Endothelial cell of hepatic sinusoid (primary cell): Measurements from ENCODE around the gene MDM1.

ENCODE experiments used
- in situ Hi-C: cut with HindIII; loops from 2 replicates; pipeline ENCODE4 v1.10.0; 2017; ENCODE audit warnings: low sequenced_read_pairs

MDM1 gene

DNA sequence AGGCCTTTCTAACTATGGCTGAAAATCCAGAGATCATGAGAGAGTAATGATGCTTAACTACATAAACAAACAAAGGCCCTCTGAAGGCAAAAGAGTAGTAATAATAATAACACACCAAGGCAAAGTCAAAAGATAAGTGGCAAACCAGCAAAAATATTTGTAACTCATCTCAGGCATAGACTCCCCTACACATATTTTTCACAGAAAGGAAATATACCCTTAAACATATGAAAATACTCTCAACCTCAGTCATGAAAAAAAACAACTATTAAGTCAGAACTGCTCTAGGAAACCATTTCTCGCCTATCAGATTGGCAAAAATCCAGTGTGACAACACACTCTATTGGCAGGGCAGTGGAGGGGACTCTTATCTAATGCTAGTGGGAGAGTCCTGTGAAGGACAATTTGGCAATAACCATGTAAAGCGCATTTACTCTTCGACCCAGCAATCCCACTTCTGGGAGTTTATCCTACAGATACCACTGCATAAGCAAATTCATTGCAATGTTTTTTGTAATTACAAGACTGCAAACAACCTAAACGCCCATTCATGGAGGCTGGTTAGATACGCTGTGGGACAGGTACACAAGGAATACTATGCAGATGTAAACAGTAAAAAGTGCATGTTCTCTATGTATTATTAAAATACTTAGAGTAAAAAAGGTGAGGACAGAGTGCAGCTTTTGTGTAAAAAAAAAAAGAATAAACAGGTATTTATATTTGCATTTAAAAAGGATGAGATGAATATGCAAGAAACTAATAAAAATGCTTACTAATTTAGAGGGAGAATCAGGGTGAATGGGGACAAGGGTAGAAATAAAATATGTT is 52.7 kb downstream of the MDM1 start:
- in situ Hi-C loops: no loop called here

DNA sequence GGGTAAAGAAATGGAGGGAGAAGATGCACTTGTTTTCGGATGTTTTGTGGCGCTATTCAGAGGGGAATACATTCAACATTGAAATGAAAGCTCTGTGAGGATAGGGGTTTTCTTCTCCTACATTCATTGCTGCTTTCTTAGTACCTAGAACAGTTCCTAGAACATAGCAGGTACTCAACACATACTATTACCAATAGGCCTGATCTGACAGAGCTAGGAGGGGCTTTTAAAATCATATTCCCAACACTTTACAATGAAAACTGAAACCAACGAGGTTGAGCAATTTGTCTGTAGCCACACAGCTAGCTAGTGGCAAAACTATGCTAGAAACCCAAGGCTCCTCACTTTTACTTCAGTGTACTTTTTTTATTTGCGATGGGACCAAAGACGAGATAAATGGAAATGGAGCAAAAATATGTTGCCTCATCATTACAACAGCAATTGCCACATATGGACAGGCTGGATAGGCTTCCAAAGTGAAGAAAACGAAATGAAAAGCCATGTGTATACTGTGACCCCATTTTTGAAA is 55.7 kb downstream of the MDM1 start:
- in situ Hi-C loops: no loop called here

- in situ Hi-C loops: no loop called here
Observed at GRCh38 chr12:68272732-68273131, 59.4 kb downstream of the MDM1 start.

- in situ Hi-C loops: no loop called here
Observed at GRCh38 chr12:68271346-68271745, 60.8 kb downstream of the MDM1 start.

- in situ Hi-C loops: no loop called here
Observed at GRCh38 chr12:68270358-68270757, 61.8 kb downstream of the MDM1 start.

GRCh38 chr12:68269779-68270178 is 62.4 kb downstream of the MDM1 start:
- in situ Hi-C loops: no loop called here

DNA sequence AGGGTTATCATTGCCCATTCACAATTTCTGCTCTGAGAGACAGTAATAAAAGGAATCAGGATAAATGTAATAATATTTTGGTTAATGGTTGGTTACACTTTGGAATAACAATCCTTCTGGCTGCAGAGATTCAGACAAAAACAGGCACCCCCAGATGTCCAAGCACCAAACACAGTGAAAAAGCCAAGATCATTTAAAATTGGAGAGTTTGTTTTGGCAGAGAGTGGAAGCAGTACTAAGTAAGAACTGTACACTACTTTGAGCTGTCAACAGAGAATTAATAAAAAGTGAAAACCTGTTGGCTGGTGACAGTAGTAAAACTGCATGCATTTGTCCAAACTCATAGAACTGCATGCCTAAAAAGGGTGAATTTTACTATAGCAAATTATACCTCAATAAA is 63.2 kb downstream of the MDM1 start:
- in situ Hi-C loops: no loop called here

DNA sequence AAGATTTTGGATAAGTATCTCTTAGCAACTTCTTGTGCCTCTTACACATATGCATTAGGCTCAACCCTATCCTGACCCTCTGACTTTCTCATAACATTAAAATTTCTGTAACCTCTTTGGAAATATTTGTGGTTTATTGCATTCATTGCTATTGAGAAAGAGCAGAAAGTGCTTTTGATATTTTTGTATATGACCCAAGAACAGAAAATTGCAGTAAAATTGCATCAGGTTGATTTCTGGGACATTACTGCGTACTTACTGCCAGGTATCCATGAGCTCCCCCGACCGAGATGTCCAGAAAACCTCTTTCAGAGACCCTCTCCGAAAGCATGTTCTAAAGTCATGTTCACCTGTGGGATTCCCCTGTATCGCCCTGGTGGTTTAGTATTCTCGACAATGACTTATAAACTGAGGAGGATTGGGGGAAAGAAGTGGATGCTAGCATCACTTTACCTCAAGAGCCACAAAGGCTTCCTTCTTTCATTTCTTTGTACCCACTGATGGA is 64.2 kb downstream of the MDM1 start:
- in situ Hi-C loops: no loop called here

DNA sequence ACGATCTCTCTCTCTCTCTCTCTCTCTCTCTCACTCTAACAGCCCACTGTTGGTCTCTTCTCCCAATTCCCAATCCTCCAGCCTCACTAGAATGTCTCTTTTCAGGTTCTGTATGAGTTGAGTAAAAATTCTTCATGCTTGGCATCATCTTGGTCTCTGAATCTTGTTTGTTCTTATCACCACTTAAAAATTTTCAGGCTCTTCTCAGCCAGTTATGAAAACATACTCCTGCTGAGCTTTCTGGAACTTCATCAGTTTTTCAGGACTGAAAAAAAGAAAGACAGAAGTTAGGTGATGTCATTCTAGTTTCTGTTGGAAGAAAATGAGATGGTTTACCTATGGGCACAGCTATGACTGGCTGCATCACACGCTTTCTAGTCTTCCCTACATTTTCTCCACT is 67.3 kb downstream of the MDM1 start:
- in situ Hi-C loops: no loop called here

GRCh38 chr12:68264158-68264855 is 67.9 kb downstream of the MDM1 start:
- in situ Hi-C loops: no loop called here

DNA sequence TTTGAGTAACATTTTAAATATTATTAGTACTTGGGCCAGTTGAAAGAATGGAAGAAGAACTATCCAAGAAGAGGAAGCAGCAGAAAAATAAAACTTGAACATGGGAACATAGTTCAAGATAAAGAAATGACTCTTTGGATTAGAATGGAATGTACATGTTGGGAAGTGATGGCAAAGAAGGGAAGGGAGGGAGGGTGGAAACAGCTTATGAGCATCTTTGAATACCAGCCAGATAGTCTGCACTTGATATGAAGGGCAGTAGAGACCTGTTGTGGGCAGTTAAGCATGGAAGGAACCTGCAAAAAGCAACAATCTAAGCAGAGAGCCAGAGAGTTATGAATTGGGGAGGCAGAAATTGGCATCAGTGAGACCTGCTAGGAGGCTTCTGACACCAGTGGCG is 68.8 kb downstream of the MDM1 start:
- in situ Hi-C loops: no loop called here

- in situ Hi-C loops: no loop called here
Observed at GRCh38 chr12:68261896-68262295, 70.3 kb downstream of the MDM1 start.

GRCh38 chr12:68260153-68260552 is 72.0 kb downstream of the MDM1 start:
- in situ Hi-C loops: no loop called here

- in situ Hi-C loops: loop anchor here (5.0 kb wide), 1 partner anchor 33 kb away; no protein-coding TSS in a partner anchor
Observed at GRCh38 chr12:68259318-68259940, 72.7 kb downstream of the MDM1 start.

GRCh38 chr12:68253504-68253903 is 78.7 kb downstream of the MDM1 start, which contains the start of gene IL22:
Gene IL22 (minus strand): TSS chr12:68253604. CDS start chr12:68253448, 156 bp downstream.
- in situ Hi-C loops: no loop called here

DNA sequence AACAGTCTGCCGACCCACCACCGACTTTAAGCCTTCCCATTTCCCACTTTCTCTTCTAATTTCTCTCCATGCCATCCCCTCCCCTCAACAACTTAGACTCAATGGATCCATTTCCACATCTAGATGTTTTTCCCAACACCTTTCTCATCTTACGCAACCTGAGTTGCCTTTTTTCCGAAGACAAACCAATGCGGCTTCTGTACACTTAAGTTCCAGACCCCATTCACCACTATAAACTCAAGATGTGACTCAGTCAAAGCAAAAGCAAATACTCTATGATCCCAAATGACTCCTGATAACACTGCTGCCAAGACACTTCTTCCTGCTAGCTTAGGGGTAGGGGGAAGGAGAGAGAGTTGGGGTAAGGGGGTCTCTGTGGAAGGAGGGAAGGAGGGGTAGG is 80.1 kb downstream of the MDM1 start:
- in situ Hi-C loops: no loop called here

GRCh38 chr12:68250454-68250853 is 81.7 kb downstream of the MDM1 start:
- in situ Hi-C loops: no loop called here

- in situ Hi-C loops: no loop called here
Observed at GRCh38 chr12:68247785-68248184, 84.4 kb downstream of the MDM1 start.

DNA sequence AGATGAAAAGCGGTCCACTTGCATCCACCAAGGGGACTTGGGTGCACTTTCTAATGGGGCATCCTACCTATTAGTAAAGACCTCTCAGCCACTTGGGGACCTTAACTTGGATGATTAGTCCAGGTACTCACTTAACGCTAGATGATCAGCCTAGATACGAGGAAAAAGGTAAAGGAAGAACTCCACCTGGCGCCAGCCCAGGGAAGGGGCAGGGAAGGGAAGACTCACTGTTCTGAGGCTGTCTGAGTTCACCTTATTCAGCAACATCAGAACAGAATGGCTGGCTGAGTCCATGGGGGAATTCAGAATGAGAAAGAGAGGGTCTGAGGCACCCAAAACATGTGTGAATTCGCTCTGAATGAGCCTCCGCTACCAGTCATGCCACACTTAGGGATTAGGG is 85.8 kb downstream of the MDM1 start:
- in situ Hi-C loops: no loop called here

DNA sequence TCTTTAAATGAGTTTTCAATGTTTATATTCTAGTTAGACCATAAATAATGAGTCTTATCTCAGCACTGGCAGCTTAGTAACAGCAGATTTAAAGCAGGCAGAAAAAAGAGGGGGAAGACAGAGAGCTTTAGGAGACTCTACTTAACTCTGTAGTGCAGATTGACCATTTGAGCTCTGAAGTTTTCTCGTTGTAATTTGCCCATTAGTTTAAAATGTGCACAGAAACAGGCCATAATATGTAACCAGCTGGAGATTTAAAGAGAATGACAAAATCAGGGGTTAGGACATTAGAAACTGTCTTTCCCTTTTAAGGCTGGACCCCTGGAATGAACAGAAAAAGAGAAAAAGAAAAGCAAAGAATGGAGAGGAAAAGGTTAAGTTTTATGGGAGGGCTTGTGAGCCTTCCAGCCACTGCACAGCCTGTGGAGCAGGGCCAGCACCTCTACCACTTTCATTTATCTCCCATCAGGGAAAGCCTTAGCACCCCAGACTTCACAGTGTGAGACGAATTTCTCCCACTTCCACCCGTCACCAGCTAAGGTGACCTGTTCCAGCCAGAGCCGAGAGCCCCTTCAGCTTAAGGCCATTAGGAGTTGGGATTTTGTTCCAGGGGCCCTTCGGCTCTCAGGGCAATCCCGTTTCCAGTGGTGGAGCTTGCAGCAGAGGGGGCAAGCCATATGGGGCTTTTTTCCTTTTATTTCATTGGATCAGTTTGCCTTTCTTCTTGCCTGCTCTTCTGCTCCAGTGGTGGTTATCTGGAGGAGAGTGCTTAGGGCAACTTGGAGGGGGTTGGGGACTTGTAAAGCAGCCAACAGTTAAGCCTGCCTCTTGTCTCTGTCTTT is 86.8 kb downstream of the MDM1 start:
- in situ Hi-C loops: no loop called here
